ENCODE data around the gene TMEM145. TPM values are rescaled to one million over a fixed set of nuclear protein-coding genes. Genes with fewer than 3 reads are reported as not detected.

The TMEM145 gene
- total RNA-seq, 6 experiments from 2014 or later, result 0.12 to 0.47 (median 0.34) TPM

DNA sequence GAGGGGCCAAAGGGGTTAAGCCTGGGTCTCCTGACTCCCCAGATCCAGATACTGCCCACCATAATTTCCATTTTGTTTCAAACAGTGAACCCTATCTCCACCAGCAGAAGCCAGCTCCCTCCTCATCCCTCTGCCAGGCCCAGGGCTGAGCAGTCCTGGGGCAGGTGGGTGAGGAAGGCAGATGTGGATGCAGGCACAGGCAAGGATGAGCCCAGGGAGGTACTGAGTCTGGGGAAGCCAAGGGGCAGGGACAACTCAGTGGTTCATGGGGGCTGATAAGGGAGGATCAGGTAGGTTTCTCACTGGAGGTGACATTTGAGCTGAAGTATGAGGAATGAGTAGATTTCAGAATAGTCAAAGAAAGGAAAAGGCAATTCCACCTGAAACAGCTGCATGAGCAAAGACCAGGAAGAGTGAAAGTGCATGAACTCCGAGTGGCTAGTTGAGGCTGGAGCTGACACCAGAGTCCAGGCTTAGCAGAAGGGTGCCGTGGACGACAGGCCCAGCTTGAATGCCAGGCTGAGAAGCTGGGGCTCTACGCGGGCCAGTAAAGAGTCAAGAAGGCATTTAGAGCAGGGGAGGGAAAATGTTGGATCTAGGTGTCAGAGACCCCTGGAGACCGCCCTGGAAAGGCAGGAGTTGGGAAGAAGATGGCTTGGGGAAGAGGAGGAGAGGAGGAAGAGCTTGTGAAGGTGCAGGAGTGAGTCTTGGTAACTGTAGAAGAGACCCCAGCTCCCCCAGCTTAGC lies 33.8 kb upstream of the TMEM145 start:
- Mint-ChIP-seq H3K9me3 (no peaks in the 10 kb centered on the region), H3K27me3 (ENCODE audit: insufficient read depth) (peaks cover 9% of the 10 kb centered on the region), H3K27ac (peak overlapping the region; percentile 94), H3K4me1 (ENCODE audit: low read depth) (peaks cover 52% of the 10 kb centered on the region), H3K36me3 (ENCODE audit: low read depth) (peaks cover 20% of the 10 kb centered on the region), H3K4me3 (peak overlapping the region; percentile 93)
- TF ChIP-seq, protein P1, sequence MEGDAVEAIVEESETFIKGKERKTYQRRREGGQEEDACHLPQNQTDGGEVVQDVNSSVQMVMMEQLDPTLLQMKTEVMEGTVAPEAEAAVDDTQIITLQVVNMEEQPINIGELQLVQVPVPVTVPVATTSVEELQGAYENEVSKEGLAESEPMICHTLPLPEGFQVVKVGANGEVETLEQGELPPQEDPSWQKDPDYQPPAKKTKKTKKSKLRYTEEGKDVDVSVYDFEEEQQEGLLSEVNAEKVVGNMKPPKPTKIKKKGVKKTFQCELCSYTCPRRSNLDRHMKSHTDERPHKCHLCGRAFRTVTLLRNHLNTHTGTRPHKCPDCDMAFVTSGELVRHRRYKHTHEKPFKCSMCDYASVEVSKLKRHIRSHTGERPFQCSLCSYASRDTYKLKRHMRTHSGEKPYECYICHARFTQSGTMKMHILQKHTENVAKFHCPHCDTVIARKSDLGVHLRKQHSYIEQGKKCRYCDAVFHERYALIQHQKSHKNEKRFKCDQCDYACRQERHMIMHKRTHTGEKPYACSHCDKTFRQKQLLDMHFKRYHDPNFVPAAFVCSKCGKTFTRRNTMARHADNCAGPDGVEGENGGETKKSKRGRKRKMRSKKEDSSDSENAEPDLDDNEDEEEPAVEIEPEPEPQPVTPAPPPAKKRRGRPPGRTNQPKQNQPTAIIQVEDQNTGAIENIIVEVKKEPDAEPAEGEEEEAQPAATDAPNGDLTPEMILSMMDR (IDR thresholded peaks at IDR 0.05), result no peak
- DNase-seq, result no peak

- no peaks in the 10 kb centered on the region for H3K9me3 Mint-ChIP-seq
- DNase-seq, result peak; percentile 87
- TF ChIP-seq, protein P1 (IDR thresholded peaks at IDR 0.05), result peak; percentile 95
- peaks cover 14% of the 10 kb centered on the region for H3K36me3 Mint-ChIP-seq (ENCODE audit: low read depth)
- H3K27ac Mint-ChIP-seq, result peak overlapping the region; percentile 94
- peaks cover 50% of the 10 kb centered on the region for H3K4me1 Mint-ChIP-seq (ENCODE audit: low read depth)
- peak overlapping the region; percentile 93 for H3K4me3 Mint-ChIP-seq
- peaks cover 9% of the 10 kb centered on the region for H3K27me3 Mint-ChIP-seq (ENCODE audit: insufficient read depth)
Measured at GRCh38 chr19:42279902-42280814, 33.0 kb upstream of the TMEM145 start.

GRCh38 chr19:42280815-42281145 lies 32.3 kb upstream of the TMEM145 start:
- Mint-ChIP-seq H3K27ac (peak overlapping the region; percentile 91; the same call in 1 of the 2 replicates), H3K27me3 (ENCODE audit: insufficient read depth) (peaks cover 9% of the 10 kb centered on the region), H3K4me1 (ENCODE audit: low read depth) (peaks cover 53% of the 10 kb centered on the region), H3K9me3 (no peaks in the 10 kb centered on the region), H3K36me3 (ENCODE audit: low read depth) (peaks cover 12% of the 10 kb centered on the region; the same call in 1 of the 2 replicates), H3K4me3 (peak overlapping the region; percentile 78)
- no peak for DNase-seq
- TF ChIP-seq, protein P1 (IDR thresholded peaks at IDR 0.05), result no peak

- TF ChIP-seq, protein P1 (IDR thresholded peaks at IDR 0.05), result peak; percentile 33; the same call in 1 of the 2 replicates
- Mint-ChIP-seq H3K36me3 (ENCODE audit: low read depth) (peaks cover 7% of the 10 kb centered on the region; the same call in 1 of the 2 replicates), H3K27ac (peak overlapping the region; percentile 91), H3K4me1 (ENCODE audit: low read depth) (peaks cover 53% of the 10 kb centered on the region), H3K27me3 (ENCODE audit: insufficient read depth) (peaks cover 9% of the 10 kb centered on the region), H3K4me3 (peak overlapping the region; percentile 78), H3K9me3 (no peaks in the 10 kb centered on the region)
- no peak for DNase-seq
Measured at GRCh38 chr19:42281146-42281826, 31.8 kb upstream of the TMEM145 start.

Data from HFFc6 (cell line).